DMS53 treated with DMSO at 0.1 percent for 48 hours (cell line): ENCODE measurements around the gene PTCD2.
"Not testable (repeated sequence)": the region's sequence is repeated elsewhere in the genome, so short reads cannot be mapped to it uniquely, and the experiment has no call there.

Experiments used
- DNase-seq: peaks from one replicate; lab custom pipeline; 2025; ENCODE audit not compliant: unreplicated experiment; lab: John Stamatoyannopoulos, UW

Gene PTCD2

DNA sequence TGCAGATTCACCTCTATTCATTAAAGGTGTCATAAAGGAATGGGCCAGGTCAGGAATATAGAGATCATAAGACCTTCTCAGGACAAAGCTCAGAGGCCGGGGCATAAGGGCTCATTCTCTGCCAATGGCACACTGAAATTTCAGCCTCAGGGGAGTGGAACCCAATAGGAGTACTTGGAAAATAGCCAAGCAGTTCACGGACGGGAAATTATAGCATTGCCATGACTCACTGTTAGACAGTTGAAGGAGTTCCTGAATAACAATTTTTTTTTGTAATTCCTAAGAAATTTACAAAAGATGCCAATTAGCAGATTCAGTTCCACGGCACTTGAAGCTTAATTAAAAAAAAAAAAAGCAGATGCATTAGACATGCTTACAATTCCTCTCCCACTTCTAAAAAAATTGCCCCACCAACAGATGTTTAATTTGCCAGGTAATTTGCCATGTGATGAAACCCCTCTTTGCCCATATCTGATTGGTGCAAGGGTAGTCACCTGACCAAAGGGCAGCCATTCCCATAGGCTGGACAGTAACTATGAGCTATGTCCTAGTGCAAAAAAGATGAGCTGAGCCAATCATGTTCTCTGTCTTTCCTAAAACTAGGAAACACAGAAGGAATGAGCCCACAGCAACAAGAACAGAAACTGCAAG lies 58.6 kb downstream of the PTCD2 start:
- no peak for DNase-seq

GRCh38 chr5:72379936-72380335 lies 59.8 kb downstream of the PTCD2 start:
- no peak for DNase-seq

DNA sequence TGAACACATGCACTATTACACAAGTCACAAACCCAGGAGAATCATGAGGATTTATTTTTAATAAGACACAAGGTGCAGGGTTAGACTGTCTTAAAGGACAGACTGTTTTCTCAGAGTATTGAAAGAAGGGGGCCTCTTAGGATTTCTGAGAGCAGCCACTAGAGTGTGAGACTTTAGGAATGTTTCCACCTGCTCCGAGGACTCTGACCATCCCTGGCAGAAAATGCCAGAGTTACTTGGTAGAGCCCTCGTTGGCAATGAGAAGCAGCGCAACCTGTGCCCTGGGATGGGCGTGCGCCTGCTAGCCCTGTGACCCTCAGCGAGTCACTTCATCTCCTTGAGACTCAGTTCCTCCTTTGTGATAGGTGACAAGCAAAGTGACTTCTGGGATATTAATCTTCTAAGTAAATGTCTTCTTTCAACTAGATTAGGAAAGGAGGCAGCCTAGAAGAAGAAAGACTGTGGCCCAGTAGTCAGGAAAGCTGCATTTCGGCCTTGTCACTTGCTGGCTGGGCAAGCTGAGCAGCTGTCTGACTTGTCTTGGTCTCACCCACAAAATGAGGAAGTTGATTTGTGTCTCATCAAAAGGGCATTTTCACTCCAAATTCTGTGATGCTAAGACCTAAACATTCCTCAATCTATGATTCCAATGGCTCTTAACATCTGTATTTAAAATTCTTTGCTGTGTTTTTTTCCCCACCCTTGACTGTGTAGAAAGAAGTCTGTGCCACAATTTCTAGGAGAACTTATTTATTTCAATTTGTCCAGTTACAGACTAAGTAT lies 60.5 kb downstream of the PTCD2 start:
- no peak for DNase-seq

DNA sequence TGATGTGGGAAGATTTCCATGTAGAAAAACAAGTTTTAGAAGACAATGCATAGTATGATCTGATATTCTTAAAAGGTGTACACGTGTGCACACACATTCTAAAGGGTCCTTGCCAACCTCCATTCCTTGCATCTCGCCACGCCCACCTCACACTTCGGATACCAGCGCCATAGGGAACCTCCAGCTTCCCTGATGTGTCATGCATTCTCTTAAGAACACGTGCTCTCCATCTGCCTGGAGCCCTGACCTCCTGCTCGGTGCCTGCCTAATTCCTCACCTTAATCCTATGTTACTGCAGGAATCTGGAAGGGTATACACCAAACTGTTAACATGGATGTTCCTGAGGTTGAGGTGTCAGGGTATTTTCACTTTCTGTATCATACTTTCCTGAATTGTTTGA lies 63.1 kb downstream of the PTCD2 start:
- no peak for DNase-seq

- DNase-seq, result no peak
Observed at GRCh38 chr5:72383726-72384125, 63.6 kb downstream of the PTCD2 start.

GRCh38 chr5:72386639-72387038 lies 66.5 kb downstream of the PTCD2 start:
- no peak for DNase-seq

DNA sequence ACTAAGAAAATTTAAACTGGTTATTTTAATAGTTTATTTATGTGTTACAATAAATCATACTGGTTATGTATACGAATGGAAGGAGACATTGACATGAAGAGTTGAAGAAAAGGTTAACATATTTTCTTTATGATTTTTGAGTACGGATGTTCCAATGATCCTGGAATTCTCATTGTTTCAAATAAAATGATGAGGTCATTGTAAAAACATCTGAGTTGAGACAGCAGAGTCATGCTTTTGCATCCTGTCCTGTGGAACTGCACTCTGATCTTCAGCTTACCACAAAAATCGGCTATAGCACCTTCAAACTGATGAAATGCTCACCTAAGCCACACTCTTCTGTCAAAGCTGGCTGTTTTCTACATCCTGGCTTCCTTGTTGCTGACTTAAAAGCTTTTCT lies 67.8 kb downstream of the PTCD2 start:
- no peak for DNase-seq

- no peak for DNase-seq
Observed at GRCh38 chr5:72388646-72389045, 68.5 kb downstream of the PTCD2 start.

DNA sequence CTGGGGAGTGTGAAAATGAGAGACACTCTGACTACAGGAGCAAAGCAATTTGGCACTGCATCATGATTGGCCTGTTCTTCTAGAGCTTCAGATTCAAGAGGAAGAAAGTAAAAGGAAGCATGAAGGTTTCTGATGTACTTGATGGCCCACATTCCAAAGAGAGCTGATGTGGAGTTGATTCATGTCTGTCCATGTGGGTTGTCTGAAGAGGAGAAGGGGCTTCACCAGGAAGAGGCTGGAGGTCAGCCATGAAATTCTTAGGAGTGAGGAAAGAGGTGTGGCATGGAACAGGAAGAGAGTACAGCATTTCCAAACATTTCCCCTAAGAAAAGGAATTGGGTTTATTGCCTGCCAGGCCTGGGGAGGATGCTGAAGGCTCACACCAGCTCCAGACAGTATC lies 70.7 kb downstream of the PTCD2 start:
- no peak for DNase-seq

GRCh38 chr5:72392326-72392733 lies 72.2 kb downstream of the PTCD2 start:
- DNase-seq, result peak; percentile 5

- DNase-seq, result no peak
Observed at GRCh38 chr5:72393052-72393451, 72.9 kb downstream of the PTCD2 start.

DNA sequence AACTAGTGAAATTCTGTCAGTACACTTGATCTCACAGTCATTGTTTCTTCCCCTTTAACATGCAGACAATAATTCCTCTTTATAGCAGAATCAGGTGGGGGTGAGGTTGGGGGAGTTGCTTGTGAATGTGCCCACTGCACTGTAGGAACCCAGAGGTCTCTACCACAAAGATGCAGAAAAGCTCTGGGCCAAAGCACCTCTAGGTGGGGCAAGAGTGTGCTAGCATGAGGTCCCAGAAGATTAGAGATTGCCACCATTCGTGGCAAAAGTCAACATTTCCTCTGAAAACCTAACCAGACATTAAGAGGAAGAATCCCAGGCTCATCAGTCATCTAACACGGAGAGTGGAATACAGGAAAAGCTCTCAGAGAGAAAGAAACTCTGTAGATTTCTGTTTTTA lies 74.5 kb downstream of the PTCD2 start:
- DNase-seq, result no peak

DNA sequence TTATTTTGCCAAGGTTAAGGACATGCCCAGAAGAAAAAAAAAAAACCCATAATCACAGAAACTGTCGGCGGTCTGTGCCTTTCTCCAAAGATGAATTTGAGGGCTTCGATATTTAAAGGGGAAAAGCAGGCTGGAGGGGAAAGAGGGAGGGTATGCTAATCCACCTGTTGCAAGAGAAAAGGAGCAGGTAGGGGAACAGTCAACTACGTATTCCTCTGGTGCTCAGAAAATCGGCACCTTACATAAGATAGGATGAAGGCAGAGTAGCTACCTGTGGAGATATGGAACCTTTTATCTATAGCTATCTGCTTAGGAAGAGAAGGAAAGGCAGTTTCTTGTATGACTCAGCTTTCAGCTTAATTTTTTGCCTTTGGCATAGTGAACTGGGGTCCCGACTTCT lies 77.7 kb downstream of the PTCD2 start:
- no peak for DNase-seq

GRCh38 chr5:72400950-72401349 lies 80.8 kb downstream of the PTCD2 start:
- DNase-seq, result no peak

GRCh38 chr5:72402381-72402890 lies 82.3 kb downstream of the PTCD2 start:
- DNase-seq, result no peak

DNA sequence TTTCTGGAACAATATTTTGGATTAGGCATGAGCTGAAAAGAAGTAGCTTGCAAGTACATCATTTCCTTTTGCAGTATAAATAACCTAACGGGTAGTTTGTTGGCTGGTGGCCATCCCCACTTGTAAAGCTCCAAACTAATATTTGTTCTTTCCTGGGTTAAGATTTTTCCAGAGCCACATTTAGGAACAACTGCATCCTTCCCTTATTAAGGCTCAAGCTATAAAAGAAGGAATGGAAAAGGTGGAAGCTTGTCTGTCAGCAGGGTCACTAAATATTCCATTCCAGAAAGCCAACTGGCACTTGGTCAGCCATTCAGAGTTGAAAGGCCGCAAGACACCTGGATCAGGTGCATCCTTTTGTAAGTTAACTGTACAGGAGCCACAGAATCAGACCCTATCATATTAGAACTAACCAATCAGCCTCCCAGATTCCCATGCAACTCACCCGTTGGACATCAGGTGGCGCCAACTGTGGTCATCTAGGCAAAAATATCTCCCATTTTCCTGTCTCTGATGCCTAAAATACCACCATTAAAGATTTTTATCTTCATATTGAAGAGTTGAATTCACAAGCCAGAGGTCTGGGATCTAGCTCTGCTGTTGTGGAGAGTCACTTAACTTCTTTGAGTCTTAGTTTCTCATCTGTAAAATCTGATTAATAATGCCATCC lies 82.9 kb downstream of the PTCD2 start:
- no peak for DNase-seq

DNA sequence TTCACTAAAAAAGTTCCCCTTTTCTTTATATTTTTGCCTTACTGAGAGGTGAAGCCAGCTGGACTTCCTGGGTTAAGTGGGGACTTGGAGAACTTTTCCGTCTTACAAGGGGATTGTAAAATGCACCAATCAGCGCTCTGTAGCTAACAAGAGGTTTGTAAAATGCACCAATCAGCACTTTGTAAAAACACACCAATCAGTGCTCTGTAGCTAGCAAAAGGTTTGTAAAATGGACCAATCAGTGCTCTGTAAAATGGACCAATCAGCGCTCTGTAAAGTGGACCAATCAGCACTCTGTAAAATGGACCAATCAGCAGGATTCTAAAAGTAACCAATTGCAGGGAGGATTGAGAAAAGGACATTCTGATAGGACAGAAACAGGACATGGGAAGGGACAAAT lies 84.6 kb downstream of the PTCD2 start:
- DNase-seq, result not testable (repeated sequence)

DNA sequence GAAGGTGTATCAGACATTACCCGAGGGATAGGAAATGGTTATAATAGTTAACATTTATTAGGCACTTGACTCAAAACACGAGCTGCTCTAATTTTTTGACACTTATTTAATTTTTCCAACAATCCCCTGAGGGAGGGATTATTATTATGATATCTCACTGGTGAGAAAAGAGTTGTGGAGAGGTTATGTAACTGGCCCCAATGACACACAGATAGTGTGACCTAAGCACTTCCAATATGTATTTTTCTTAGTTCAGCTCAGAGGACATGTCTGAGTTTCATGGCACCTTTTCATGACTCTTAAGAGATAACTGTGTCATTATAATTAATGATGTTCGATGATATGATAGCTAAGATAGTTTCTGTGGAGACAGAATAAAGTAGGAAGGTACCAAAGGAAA lies 86.9 kb downstream of the PTCD2 start:
- no peak for DNase-seq

DNA sequence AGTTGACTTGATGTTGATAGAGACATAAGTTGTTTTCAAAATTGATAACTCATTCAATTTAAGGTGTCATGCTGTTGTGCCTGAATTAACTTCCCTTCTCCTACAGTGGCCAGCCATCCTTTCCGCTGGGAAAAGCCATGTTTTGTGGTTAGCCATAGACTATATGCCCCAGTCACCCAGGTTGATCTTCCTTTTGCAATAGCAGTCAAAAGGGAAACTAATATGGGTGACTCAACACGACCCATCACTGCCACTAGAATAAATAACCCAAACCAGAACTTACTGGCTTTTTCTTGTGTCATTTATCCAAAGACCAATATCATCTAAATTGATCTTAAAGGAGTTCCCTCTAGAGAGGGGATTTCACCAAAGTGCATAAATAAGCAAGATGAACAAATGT lies 87.4 kb downstream of the PTCD2 start:
- no peak for DNase-seq

DNA sequence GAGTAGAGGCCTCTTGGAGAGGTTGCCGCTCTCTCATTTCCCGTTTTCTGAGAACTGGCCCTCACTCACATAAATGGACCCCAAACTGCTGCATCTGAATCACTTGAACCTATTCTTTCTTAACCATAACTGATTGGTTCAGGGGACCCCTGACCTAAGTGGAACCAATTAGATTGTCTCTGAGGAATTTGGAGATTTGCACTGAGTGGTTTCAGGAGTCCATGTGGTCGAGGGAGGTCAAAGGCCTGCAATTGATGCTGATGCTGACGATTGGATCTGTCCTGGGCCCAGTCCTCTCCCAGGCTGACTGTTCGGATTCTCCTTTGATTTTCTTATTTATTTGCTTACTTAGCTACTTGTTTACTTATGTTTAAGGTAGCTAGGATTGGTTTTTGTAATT lies 88.0 kb downstream of the PTCD2 start:
- no peak for DNase-seq

DNA sequence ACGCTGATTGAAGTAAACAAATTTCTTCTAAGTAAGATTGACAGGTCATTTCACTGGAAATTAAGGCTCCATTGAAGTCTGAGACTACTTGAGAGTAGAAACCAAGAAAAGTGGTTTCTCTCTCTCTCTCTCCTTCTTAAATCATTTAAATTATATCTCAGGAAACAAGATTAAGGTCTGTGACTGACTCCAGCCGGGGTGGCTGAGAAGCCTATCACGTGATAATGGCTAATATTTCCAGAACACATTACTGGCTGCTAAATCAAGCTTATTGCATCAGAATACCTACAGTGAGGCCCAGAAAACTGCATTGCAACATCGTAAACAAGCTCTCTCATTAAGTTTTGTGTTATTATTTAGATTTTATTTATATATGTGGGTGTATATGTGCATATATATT lies 88.4 kb downstream of the PTCD2 start:
- no peak for DNase-seq

- DNase-seq, result no peak
Observed at GRCh38 chr5:72410688-72411295, 90.6 kb downstream of the PTCD2 start.
